Uterus (tissue), 4 donors: ENCODE results near the gene PLIN1. TPM values are rescaled to one million over a fixed set of nuclear protein-coding genes. Genes with fewer than 3 reads are reported as not detected.

Experiments
- DNase-seq, 2 donors: peaks; one replicate each; pipeline ENCODE4 v3.0.0-alpha.2; 2019 to 2020
- H3K27ac ChIP-seq, 2 donors: fragments of 200-600 bp; sonication (generic); 1 replicate in 1 of 2; 2 replicates in 1 of 2; pipeline ENCODE4 v1.5.1; 2016 to 2018
- H3K27me3 ChIP-seq, 2 donors: fragments of 200-600 bp; sonication (generic); one replicate each; pipeline ENCODE4 v1.5.1; 2018 to 2019; ENCODE audit warnings: control low read depth in 1 of 2
- H3K36me3 ChIP-seq, 2 donors: fragments of 200-600 bp; sonication (generic); one replicate each; pipeline ENCODE4 v1.5.1; 2019; ENCODE audit warnings: control low read depth in 1 of 2
- H3K4me1 ChIP-seq, 2 donors: fragments of 200-600 bp; sonication (generic); one replicate each; pipeline ENCODE4 v1.5.1; 2018 to 2019; ENCODE audit warnings: control low read depth in 1 of 2
- H3K4me3 ChIP-seq, 2 donors: fragments of 200-600 bp; sonication (generic); 1 replicate in 1 of 2; 2 replicates in 1 of 2; pipeline ENCODE4 v1.5.1; 2018 to 2019; ENCODE audit warnings: mild to moderate bottlenecking in 1 of 2
- H3K9me3 ChIP-seq, 2 donors: fragments of 200-600 bp; sonication (generic); one replicate each; pipeline ENCODE4 v1.5.1; 2019; ENCODE audit warnings: control low read depth in 1 of 2
- CTCF ChIP-seq, 4 experiments: fragments of 200-600 bp in 2 of 4; fragments of 450-650 bp in 2 of 4; sonication (generic) in 2 of 4; IDR thresholded peaks; one replicate each; pipeline ENCODE4 v1.5.1; 2016 to 2019; ENCODE audit warnings: antibody characterized with exemption in 4 of 4, mild to moderate bottlenecking in 2 of 4, moderate library complexity in 1 of 4
- POLR2A ChIP-seq, 2 donors: fragments of 450-650 bp; IDR thresholded peaks; one replicate each; pipeline ENCODE4 v1.6.1; 2016; ENCODE audit warnings: antibody characterized with exemption in 2 of 2, mild to moderate bottlenecking in 1 of 2, moderate library complexity in 1 of 2
- intact Hi-C: fragments of 100-400 bp; cut with DNase I; formaldehyde crosslinking; loops from one replicate; pipeline ENCODE4 v1.15.1; 2023; ENCODE audit warnings: low total_unique reads
- total RNA-seq, 4 donors: library from RNA; depleted of rRNA in 3 of 4; stranded (reverse); fragments of >200 nt in 3 of 4; gene quantifications; one replicate each; pipeline versions ENCODE4 v1.1.0 to v1.2.4, GENCODE V29; 2014 to 2023
- donor health status: DM: yes; HTN: yes; CAD: no.

PLIN1 gene
- total RNA-seq, 4 donors from 2014 or later, result 0.26 to 1.3 (median 0.48) TPM; not detected in 1

DNA sequence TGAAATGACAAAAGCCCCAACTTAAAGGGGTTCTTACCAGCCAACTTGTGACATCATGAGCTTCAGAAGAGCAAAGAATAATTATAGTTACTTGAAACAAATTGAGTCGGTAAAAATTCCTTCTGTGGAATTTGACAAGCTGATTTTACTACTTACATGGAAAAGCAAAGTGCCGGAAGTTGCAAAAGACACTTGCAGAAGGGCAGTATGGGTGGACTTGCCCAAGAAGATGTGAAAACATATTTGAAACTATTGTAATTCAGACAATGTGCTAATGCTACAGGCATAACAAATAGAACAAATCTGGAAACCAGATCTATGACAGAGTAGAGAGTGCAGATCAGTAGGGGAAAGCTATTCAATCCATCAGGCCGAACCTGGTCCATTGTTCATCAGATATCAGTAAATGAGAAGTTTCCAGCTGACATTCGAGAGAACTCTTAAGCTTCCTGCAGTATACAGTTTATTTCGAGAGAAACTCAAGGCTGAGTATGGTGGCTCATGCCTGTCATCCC, 21.4 kb downstream of the PLIN1 start:
- H3K4me1 ChIP-seq, result no peaks in the 10 kb centered on the region
- DNase-seq, result no peak
- intact Hi-C loops, result no loop called here
- no peaks in the 10 kb centered on the region for H3K36me3 ChIP-seq
- H3K4me3 ChIP-seq, result no peak overlapping the region
- TF ChIP-seq CTCF (IDR thresholded peaks at IDR 0.05) (no peak), POLR2A (IDR thresholded peaks at IDR 0.05) (no peak)
- no peaks in the 10 kb centered on the region for H3K27me3 ChIP-seq
- H3K9me3 ChIP-seq, result no peaks in the 10 kb centered on the region
- no peak overlapping the region for H3K27ac ChIP-seq

GRCh38 chr15:89656116-89656815, 22.9 kb downstream of the PLIN1 start:
- no peak for DNase-seq
- no peaks in the 10 kb centered on the region for H3K9me3 ChIP-seq
- no peaks in the 10 kb centered on the region for H3K27me3 ChIP-seq
- H3K4me1 ChIP-seq, result no peaks in the 10 kb centered on the region
- H3K4me3 ChIP-seq, result no peak overlapping the region
- H3K27ac ChIP-seq, result no peak overlapping the region
- no peak for TF ChIP-seq POLR2A (IDR thresholded peaks at IDR 0.05)
- no peak for TF ChIP-seq CTCF (IDR thresholded peaks at IDR 0.05)
- intact Hi-C loops, result no loop called here
- H3K36me3 ChIP-seq, result no peaks in the 10 kb centered on the region

DNA sequence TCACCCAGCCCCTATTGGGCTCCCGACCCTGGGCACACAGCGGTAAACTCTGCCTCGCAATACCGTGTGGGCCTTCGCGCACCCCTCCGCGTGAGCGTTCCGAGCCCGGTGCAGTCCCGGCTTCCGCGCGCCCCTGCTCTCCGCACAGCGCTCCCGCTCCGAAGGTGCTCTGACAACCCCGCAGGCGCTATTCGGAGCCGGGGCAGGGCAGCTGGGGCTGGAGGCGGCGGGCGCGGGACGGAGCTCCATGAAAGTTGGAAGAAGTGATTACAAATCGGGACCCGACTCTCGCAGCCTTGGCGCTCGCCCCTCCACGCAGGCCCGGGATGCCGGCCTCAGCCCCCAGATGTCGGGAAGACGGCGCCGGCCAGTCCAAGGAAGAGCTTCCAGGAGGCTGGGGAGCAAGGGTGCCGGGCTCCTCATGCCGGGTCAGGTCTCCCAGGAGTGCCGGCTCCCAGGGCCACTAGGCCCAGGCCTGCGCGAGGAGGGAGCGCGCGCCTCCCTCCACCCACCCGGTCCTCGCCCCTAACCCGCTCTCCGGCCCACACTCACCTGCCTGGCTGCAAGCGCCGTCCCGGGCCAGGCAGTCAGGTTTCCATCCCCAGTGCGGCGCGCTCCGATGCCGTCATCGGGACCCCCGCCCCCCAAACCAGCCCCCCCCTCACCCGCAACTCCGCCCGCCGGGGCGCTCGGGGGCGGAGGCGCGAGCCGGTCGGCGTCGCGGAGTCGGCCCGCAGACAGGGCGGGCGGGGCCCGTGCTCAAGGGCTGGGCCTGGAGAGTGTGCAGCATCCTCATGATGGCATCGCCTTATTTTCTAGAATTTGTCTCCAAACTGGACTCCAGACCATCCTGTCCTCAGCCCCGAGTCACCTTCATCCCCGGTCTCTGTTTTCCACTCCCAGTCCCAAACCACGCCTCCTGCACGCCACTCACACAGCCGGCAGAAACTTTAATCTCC, 24.0 kb downstream of the PLIN1 start, which contains the start of gene KIF7:
Gene KIF7, minus strand, starts transcription at position 621 of the 959 bp plus-strand sequence. CDS start 2,537 bp downstream, outside the sequence.
- Histone ChIP-seq H3K36me3 (no peaks in the 10 kb centered on the region), H3K9me3 (no peaks in the 10 kb centered on the region), H3K27me3 (no peaks in the 10 kb centered on the region), H3K4me3 (peak within 1 kb of the TSS; percentile 61 to 67), H3K4me1 (no peaks in the 10 kb centered on the region), H3K27ac (peak within 1 kb of the TSS; percentile 50 to 65)
- peak in 1 of 2 donors; percentile 59 for DNase-seq
- TF ChIP-seq CTCF (IDR thresholded peaks at IDR 0.05), result no peak
- TF ChIP-seq POLR2A (IDR thresholded peaks at IDR 0.05), result peak in 1 of 2 donors; percentile 15
- intact Hi-C loops, result no loop called here

DNA sequence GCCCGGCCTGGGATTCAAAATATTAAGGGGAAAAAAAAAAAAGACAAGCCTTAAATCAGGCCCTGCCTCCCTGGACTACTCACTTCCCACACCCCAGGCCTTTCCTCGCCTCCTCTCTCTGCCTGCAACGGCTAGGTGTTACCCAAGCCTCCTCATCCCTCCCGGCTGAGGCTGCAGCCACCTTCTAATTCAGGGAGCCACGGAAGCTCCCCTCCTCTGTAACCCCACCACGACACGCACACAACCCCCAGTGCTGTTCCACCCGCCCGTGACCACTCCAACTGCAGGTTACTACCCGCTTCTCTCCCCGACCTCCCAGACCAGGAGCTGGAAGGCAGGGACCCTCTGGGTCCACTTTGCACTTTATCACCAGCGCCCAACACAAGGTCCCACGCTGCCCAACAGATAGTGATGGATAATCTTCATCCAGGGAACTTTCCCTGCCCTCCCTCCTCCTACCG, 24.8 kb downstream of the PLIN1 start:
- intact Hi-C loops, result no loop called here
- Histone ChIP-seq H3K27me3 (no peaks in the 10 kb centered on the region), H3K27ac (peak overlapping the region in 1 of 2 donors; percentile 50), H3K4me1 (no peaks in the 10 kb centered on the region), H3K9me3 (no peaks in the 10 kb centered on the region), H3K4me3 (peak overlapping the region; percentile 61 to 67), H3K36me3 (no peaks in the 10 kb centered on the region)
- TF ChIP-seq CTCF (IDR thresholded peaks at IDR 0.05) (no peak), POLR2A (IDR thresholded peaks at IDR 0.05) (no peak)
- DNase-seq, result no peak
